Measurements from ENCODE around the gene PROX1.

Gene PROX1

DNA sequence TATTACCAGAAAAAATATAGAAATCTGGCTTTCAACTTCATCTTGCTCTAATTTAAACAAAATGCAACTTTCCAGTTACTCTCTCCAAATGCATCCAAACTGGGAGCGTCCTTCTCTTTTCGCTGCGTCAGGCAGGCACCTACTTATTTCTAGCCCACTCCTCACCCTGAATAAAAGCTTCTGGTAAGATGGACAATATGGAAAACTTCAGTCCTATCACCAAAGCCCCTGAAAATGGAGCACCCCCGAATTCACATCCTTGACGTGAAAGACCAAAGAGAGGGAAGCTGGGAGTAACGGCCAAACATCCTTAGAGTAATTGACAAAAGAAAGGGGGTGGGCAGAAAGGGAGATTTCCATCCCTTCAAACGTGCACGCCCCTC lies 5.5 kb upstream of the PROX1 start:
- no peak for DNase-seq

DNA sequence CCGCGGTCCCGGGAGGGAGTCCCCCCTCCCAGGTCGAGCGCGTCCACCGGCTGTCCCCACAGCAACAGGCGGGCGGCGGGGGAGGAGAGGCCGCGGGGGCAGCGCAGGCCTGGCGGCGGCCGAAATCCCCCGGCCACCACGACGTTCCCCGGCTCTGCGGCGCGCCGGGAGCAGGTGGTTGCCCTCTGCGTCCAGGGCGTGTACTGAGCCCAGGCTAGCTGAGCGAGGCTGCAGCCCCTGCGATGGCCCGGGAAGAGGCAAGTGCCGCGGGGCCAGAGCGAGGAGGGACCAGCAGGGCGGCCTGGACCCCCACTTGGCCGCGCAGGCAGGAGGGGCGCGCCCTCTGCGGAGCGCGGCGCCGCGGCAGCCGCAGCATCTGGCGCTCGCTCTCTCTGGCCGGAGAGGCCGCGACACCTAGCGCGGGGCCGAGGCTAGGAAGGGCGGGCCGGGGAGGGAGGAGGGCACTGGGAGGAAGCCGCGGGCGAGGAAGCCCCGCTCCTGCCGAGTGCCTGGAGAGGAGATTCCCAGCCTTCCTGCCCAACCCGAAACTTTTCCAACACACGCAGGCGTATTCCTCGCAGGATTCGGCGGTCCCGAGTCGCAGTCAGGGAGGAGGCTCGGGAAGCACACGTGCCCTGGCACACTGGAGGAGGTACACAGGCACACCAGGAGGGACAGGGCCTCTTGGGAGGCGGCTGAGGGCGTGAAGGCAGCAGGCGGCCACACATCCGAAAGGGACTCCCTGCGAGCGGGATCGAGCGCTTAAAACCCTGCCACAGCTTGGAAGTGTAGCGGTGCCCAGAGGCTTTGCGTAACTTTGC lies 4.9 kb upstream of the PROX1 start:
- DNase-seq: no peak

- DNase-seq: no peak
Measured at GRCh38 chr1:213983493-213984386, 4.0 kb upstream of the PROX1 start.

- no peak for DNase-seq
Measured at GRCh38 chr1:213984387-213985208, 3.2 kb upstream of the PROX1 start.

DNA sequence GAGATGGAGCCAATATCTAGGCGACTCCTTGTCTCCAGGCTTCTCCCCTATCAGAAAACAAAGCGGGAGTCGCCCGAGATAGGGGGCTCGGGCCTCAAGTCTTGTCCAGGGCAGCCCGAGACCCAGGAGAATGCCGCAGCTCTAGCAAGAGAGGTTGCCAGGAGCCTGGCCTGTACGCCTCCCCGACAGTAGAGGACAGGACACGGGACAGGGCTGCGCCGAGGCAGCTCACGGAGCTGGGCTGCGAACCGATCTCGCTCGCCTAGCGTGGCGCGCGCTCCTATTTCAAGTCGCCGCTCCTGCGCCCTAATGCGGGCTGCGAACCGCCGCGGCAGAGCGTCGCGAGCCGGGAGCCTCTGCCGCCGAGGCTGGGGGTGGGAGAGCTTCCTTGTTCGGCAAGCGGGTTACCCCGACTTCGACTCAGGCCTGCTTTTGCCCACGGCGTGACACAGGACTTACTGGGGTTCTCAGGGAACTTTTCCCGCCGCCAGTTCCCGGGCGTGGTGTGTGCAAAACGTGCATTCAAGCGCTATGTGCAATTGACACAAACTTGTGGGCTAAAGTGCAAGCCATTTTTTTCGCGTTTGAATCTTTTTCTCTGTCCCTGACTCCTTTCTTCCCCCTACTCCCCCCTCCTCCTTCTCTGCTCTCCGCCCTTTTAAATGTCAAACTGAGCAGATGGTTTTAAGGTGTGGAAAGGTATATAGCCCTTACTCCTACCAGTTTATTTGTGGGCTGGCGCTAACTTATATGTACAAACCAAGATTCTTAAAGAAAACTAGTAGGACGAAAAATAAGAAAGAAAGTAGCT lies 2.4 kb upstream of the PROX1 start:
- no peak for DNase-seq

- DNase-seq: no peak
Measured at GRCh38 chr1:213986020-213986924, 1.5 kb upstream of the PROX1 start.

DNA sequence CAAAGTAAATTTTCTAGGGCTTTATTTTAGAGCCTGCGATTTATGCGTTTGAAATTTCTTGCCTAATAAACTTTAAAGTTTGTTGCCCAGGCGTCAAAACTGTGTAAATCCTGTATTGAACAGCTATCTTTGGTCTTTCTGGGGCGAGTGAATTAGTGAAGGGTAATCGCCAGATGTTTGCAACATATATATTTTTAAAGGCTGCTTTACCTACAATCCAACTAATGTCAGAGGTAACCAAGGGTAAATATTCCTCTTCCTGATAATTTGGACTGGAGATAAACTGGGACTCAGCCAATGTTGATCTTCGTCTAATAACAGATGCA lies 885 bp upstream of the PROX1 start:
- no peak for DNase-seq

GRCh38 chr1:213987422-213987926 lies 299 bp upstream of the PROX1 start:
- DNase-seq: no peak

DNA sequence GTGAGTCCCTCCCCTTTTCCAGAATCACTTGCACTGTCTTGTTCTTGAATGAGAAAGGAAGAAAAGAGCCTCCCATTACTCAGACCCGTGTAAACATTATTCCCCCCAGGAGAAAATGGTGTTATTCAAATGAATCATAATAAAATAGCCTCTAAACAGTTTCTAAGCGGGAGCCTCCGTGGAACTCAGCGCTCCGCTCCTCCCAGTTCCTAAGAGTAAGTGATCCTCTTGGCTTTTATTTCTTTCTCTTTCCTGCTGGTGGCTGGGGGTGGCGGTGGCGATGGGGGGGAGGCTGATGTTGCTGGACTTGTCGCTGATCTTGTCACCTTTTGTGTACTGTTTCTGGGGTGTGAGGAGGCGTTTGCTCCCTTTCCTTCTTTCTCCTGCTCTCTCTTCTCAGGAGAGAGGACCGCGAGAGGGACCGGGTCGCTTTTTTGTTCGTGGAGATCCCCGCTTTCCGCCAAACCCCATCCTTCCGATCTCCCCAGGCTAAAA lies 781 bp downstream of the PROX1 start:
- DNase-seq: no peak

- no peak for DNase-seq
Measured at GRCh38 chr1:213989002-213989855, 1.5 kb downstream of the PROX1 start.

GRCh38 chr1:213993929-213994328 lies 6.2 kb downstream of the PROX1 start:
- no peak for DNase-seq

GRCh38 chr1:213994888-213995287 lies 7.1 kb downstream of the PROX1 start:
- no peak for DNase-seq

DNA sequence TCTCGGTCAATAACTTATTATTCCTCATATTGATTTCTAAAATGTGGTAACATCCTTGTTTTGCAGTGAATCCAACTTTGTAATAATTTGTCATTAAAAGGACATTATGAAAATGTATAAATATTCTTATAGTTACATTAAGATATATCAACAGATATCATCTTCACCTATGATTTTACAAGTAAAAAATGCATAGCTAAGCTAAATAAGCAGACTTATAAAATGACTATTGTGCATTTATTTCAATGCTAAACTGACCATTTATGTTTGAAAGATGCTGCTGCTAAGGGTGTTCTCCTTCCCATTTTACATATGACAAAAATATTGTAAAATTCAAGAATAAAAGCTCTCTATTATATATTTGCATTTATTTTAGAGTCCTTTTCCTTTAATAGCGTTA lies 7.8 kb downstream of the PROX1 start:
- no peak for DNase-seq

- DNase-seq: no peak
Measured at GRCh38 chr1:213996320-213997037, 8.7 kb downstream of the PROX1 start.

DNA sequence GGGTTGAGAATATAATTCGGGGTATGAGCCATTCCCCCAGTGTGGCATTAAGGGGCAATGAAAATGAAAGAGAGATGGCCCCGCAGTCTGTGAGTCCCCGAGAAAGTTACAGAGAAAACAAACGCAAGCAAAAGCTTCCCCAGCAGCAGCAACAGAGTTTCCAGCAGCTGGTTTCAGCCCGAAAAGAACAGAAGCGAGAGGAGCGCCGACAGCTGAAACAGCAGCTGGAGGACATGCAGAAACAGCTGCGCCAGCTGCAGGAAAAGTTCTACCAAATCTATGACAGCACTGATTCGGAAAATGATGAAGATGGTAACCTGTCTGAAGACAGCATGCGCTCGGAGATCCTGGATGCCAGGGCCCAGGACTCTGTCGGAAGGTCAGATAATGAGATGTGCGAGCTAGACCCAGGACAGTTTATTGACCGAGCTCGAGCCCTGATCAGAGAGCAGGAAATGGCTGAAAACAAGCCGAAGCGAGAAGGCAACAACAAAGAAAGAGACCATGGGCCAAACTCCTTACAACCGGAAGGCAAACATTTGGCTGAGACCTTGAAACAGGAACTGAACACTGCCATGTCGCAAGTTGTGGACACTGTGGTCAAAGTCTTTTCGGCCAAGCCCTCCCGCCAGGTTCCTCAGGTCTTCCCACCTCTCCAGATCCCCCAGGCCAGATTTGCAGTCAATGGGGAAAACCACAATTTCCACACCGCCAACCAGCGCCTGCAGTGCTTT lies 9.4 kb downstream of the PROX1 start:
- DNase-seq: no peak

GRCh38 chr1:213997772-213998107 lies 10.0 kb downstream of the PROX1 start:
- DNase-seq: no peak

DNA sequence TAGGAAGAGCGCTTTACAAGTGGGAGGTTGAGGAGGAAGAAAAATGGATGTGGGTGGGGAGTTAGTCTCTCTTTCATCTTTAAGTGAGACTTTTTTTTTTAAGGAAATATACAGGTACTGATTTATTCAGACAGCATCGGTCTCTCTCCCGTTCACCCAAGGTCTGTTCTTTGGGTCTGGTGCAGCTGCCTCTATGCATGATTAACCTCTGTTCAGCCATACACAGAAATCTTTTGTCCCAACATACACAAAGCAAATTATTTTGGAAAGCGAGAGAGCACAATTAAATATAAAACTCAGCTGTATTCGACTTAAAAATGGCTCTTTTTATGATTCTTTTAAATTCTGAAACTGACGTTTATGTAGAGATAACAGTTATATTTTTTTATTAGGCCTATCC lies 11.0 kb downstream of the PROX1 start:
- DNase-seq: no peak

DNA sequence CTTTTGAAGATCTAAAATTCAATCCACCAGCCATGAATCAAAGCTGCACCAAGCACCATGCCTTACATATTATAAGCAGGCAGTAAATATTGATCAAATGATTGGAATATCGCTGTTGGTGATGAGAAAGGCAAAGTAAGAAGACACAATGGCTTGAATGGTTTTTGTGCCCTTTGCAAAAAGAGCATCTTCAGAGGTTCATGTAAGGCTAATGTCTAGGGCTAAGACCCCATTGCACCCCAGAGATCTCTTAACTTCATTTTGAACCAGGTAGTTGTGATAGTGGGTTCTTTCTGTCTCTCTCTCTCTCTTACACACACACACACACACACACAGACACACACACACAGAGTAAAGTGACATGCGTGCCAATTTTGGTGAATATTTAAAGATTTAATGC lies 12.0 kb downstream of the PROX1 start:
- no peak for DNase-seq

DNA sequence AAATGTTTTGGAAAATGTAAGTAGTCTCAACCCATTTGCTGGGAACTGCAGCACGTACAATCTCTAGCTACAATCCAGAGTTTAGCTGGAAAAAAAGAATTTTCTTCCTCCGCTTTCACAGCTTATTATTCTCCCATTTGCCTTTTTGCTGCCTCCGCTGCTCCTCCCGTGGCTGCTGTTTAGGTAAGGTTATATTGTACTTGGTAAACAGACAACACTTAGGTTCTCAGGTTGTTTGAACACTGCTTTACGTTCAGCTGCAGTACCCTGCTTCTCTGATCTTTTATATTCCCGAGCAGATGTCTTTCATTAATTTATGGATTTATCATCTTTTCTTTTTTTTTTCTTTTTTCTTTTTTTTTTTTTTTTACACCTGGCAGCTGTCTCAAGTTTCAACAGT lies 14.3 kb downstream of the PROX1 start:
- no peak for DNase-seq

Measured in CD4-positive, alpha-beta T cell treated with Interleukin-17A for 1 hour (primary cell).